K562 (cell line): Measurements from ENCODE around the gene IFFO2. TPM values are rescaled to one million over a fixed set of nuclear protein-coding genes. Genes with fewer than 3 reads are reported as not detected.

Experiments
- ATAC-seq: fragments of 200-7000 bp; cut with Tn5 transposase; 3 replicates; pipeline ENCODE4 v1.9.1; 2020; ENCODE audit warnings: moderate library complexity
- BruUV-seq: library from RNA; stranded (reverse); fragments of 400-500 nt; replicated peaks from 2 replicates; lab custom pipeline; 2021; lab: Mats Ljungman, UMichigan
- CTCF ChIA-PET: fragments of 300-600 bp; formaldehyde crosslinking; extraction: SDS; loops from one replicate; lab custom pipeline; 2021; ENCODE audit warnings: low intra/inter-chr PET ratio; lab: Yijun Ruan, JAX
- POLR2A ChIA-PET: fragments of 300-600, 350-650 bp; sonication (Branson Sonifier 250); formaldehyde crosslinking; extraction: SDS; loops from one replicate; lab custom pipeline; 2021; ENCODE audit warnings: antibody characterized with exemption, inconsistent platforms; lab: Yijun Ruan, JAX
- DNase-seq, 4 experiments: peaks; one replicate each; pipeline versions ENCODE4 v3.0.0 to v3.0.0-alpha.2; 2011 to 2018; ENCODE audit warnings: low spot score in 3 of 4, mixed read lengths in 3 of 4; ENCODE audit errors: extremely low read depth in 1 of 4
- FAIRE-seq: peaks from 2 replicates; lab custom pipeline; 2011; peaks lifted over from hg19 to GRCh38; lab: Jason Lieb, UNC
- H2AFZ ChIP-seq: 2 replicates; pipeline ENCODE4 v1.6.0; 2011; ENCODE audit warnings: low read depth, low read length, control low read depth, inconsistent platforms
- H3K27ac ChIP-seq: fragments of 200-600 bp; 3 replicates; pipeline ENCODE4 v1.8.0; 2011; ENCODE audit warnings: low read depth, mild to moderate bottlenecking, control low read depth, inconsistent platforms, low read length, moderate library complexity, mixed read lengths; ENCODE audit errors: extremely low read depth
- H3K27me3 ChIP-seq, 2 experiments: fragments of 300-600 bp in 1 of 2; 2 replicates in 1 of 2; 3 replicates in 1 of 2; pipeline versions ENCODE4 v1.6.0 to v1.8.0; 2011; ENCODE audit warnings: inconsistent platforms in 2 of 2, low read length in 2 of 2, mild to moderate bottlenecking in 1 of 2, mixed read lengths in 1 of 2, moderate library complexity in 1 of 2; ENCODE audit not compliant: control insufficient read depth in 2 of 2, insufficient read depth in 2 of 2
- H3K36me3 ChIP-seq: fragments of 300-600 bp; 3 replicates; pipeline ENCODE4 v1.8.0; 2011; ENCODE audit warnings: mild to moderate bottlenecking, low read length, inconsistent platforms; ENCODE audit not compliant: control insufficient read depth, insufficient read depth
- H3K4me1 ChIP-seq, 2 experiments: fragments of 200-600 bp in 1 of 2; replicated peaks in 1 of 2; 2 replicates in 1 of 2; 3 replicates in 1 of 2; pipeline versions ENCODE4 v1.5.1 to v1.8.0; 2011; ENCODE audit warnings: inconsistent platforms in 2 of 2, low read length in 2 of 2, mild to moderate bottlenecking in 1 of 2, mixed read lengths in 1 of 2, moderate library complexity in 1 of 2; ENCODE audit not compliant: control insufficient read depth in 2 of 2, insufficient read depth in 2 of 2
- H3K4me2 ChIP-seq: 2 replicates; pipeline ENCODE4 v1.6.1; 2011; ENCODE audit warnings: low read length, control low read depth, inconsistent platforms, mixed read lengths; ENCODE audit not compliant: insufficient read depth
- H3K4me3 ChIP-seq: fragments of 200-600 bp; sonication (generic), shearing (Covaris generic); 2 replicates; pipeline ENCODE4 v1.5.1; 2016; ENCODE audit warnings: control low read depth, inconsistent platforms
- H3K79me2 ChIP-seq: fragments of 200-600 bp; 3 replicates; pipeline ENCODE4 v1.8.0; 2011; ENCODE audit warnings: low read length, inconsistent platforms; ENCODE audit not compliant: control insufficient read depth, insufficient read depth
- H3K9ac ChIP-seq, 2 experiments: 2 replicates each; pipeline versions ENCODE4 v1.6.0 to v1.6.1; 2011; ENCODE audit warnings: low read depth in 2 of 2, low read length in 2 of 2, control low read depth in 1 of 2, inconsistent platforms in 1 of 2, mild to moderate bottlenecking in 1 of 2, mixed read lengths in 1 of 2; ENCODE audit not compliant: insufficient read depth in 1 of 2
- H3K9me1 ChIP-seq: one replicate; pipeline ENCODE4 v1.6.0; 2011; ENCODE audit warnings: inconsistent platforms, mild to moderate bottlenecking, low read length, moderate library complexity; ENCODE audit not compliant: control insufficient read depth, insufficient read depth
- H3K9me3 ChIP-seq: replicated peaks from 2 replicates; pipeline ENCODE4 v1.5.1; 2011; ENCODE audit warnings: low read depth, low read length, inconsistent platforms; ENCODE audit not compliant: control insufficient read depth, insufficient read depth
- H4K20me1 ChIP-seq: replicated peaks from 2 replicates; pipeline ENCODE4 v1.6.1; 2011; ENCODE audit warnings: low read length, inconsistent platforms, mixed read lengths; ENCODE audit not compliant: control insufficient read depth, insufficient read depth
- C11orf30 ChIP-seq: fragments of 450-650 bp; IDR thresholded peaks from 2 replicates; pipeline ENCODE4 v1.6.1; 2016; ENCODE audit warnings: low read depth, mild to moderate bottlenecking
- NFE2 ChIP-seq: IDR thresholded peaks from 2 replicates; pipeline ENCODE4 v1.6.1; 2014; ENCODE audit warnings: antibody characterized with exemption, low read depth
- POLR2G ChIP-seq: fragments of 200-400 bp; formaldehyde crosslinking; IDR thresholded peaks from 2 replicates; pipeline ENCODE4 v1.6.1; 2017; ENCODE audit warnings: low read depth, mild to moderate bottlenecking, antibody characterized with exemption, low read length, moderate library complexity
- ZNF263 ChIP-seq: sonication (generic); formaldehyde crosslinking; IDR thresholded peaks from 2 replicates; pipeline ENCODE4 v1.8.0; 2022; ENCODE audit warnings: mild to moderate bottlenecking, missing genetic modification reagents, borderline replicate concordance
- ZSCAN29 ChIP-seq: fragments of 450-650 bp; IDR thresholded peaks from 2 replicates; pipeline ENCODE4 v1.6.1; 2017
- WGBS: fragments of 100-300 bp; shearing (Covaris generic); methylation state at CpG from one replicate; pipeline ENCODE4 v1.1.6; 2016; ENCODE audit warnings: low coverage, mixed read lengths; ENCODE audit not compliant: insufficient coverage; ENCODE audit errors: missing lambda C conversion rate; 5-methylcytosine and 5-hydroxymethylcytosine counted together
- in situ Hi-C: fragments of 300-500 bp; cut with MboI; formaldehyde crosslinking; loops from 4 replicates; pipeline ENCODE4 v1.15.0; 2018; ENCODE audit warnings: inconsistent platforms, mixed read lengths
- intact Hi-C: fragments of 100-400 bp; cut with micrococcal nuclease; formaldehyde crosslinking; loops from 2 replicates; pipeline ENCODE4 v1.14.2; 2022
- polyA plus RNA-seq, 8 experiments: library from polyadenylated mRNA; depleted of rRNA in 4 of 8; stranded (reverse) in 5 of 8; unstranded in 3 of 8; fragments of >200 nt; fragmentation: Nextera tagmentation in 2 of 8; fragmentation: Illumina TruSeq in 1 of 8; extraction: Ambion mirVana in 2 of 8; extraction: Trizol in 1 of 8; gene quantifications; 2 replicates each; pipeline versions ENCODE4 v1.2.1 to v1.2.3, GENCODE V29; 2011 to 2014; ENCODE audit warnings: inconsistent platforms in 1 of 8, missing spikeins in 1 of 8
- total RNA-seq, 7 experiments: library from RNA; depleted of rRNA in 6 of 7; stranded (reverse); fragments of >200 nt in 6 of 7; fragmentation: Illumina TruSeq in 2 of 7; extraction: Trizol in 2 of 7; gene quantifications; 2 replicates each; pipeline versions ENCODE4 v1.2.1 to v1.2.3, GENCODE V29; 2011 to 2021; ENCODE audit warnings: low replicate concordance in 1 of 7

IFFO2 gene
- total and polyA plus RNA-seq, 9 of the 15 experiments (the other 6 are each of a cell fraction or from before 2014, with no cell fraction given): 0.15 to 1.0 (median 0.44) TPM; not detected in 2

GRCh38 chr1:18923756-18924211, 32.7 kb downstream of the IFFO2 start:
- no peaks in the 10 kb centered on the region for H3K79me2 ChIP-seq
- TF ChIP-seq POLR2G (no peak), ZSCAN29 (no peak), C11orf30 (0 out of 2 replicates have a peak, but pooled peaks have one; percentile 31), ZNF263 (CRISPR knock-in tag) (no peak), NFE2 (peak; percentile 54; the same call in 1 of the 2 replicates)
- TF ChIP-seq, all 486 proteins: peak for 2
- in situ Hi-C loops: no loop called here
- H3K27me3 ChIP-seq: peaks cover 56 to 91% of the 10 kb centered on the region in 2 experiments
- ChIA-PET POLR2A (interaction anchor here (0.6 to 1.6 kb wide), 8 partner anchors 9 to 250 kb away, joined by 3 to 7 read pairs (median 4); no protein-coding TSS in a partner anchor), CTCF (no interaction called here)
- H3K4me1 ChIP-seq: peaks cover 19 to 24% of the 10 kb centered on the region in 2 experiments; a peak in 4 of 5 replicates
- peaks cover 17% of the 10 kb centered on the region for H4K20me1 ChIP-seq
- DNase-seq: no peak
- 0 out of 4 replicates have a peak overlapping the region, but pooled peaks of 1 of the 2 experiments have one; percentile 61 for H3K9ac ChIP-seq
- peak; percentile 23 for ATAC-seq
- no peak overlapping the region for H3K27ac ChIP-seq
- no peak for FAIRE-seq
- WGBS: 5% methylated on average over 14 of the region's 14 CpGs
- H3K4me3 ChIP-seq: no peak overlapping the region
- H3K9me1 ChIP-seq: no peaks in the 10 kb centered on the region
- H3K36me3 ChIP-seq: no peaks in the 10 kb centered on the region
- H3K4me2 ChIP-seq: no peak overlapping the region
- BruUV-seq: no TSS peak
- intact Hi-C loops: loop anchor here (5.0 kb wide), 1 partner anchor 144 kb away; no protein-coding TSS in a partner anchor
- H2AFZ ChIP-seq: no peak overlapping the region
- H3K9me3 ChIP-seq: no peaks in the 10 kb centered on the region
